ENCODE measurements around the gene SRC. TPM values are rescaled to one million over a fixed set of nuclear protein-coding genes. Genes with fewer than 3 reads are reported as not detected.

The SRC gene
- total RNA-seq, 1 donor from 2014 or later = 15.4 TPM

DNA sequence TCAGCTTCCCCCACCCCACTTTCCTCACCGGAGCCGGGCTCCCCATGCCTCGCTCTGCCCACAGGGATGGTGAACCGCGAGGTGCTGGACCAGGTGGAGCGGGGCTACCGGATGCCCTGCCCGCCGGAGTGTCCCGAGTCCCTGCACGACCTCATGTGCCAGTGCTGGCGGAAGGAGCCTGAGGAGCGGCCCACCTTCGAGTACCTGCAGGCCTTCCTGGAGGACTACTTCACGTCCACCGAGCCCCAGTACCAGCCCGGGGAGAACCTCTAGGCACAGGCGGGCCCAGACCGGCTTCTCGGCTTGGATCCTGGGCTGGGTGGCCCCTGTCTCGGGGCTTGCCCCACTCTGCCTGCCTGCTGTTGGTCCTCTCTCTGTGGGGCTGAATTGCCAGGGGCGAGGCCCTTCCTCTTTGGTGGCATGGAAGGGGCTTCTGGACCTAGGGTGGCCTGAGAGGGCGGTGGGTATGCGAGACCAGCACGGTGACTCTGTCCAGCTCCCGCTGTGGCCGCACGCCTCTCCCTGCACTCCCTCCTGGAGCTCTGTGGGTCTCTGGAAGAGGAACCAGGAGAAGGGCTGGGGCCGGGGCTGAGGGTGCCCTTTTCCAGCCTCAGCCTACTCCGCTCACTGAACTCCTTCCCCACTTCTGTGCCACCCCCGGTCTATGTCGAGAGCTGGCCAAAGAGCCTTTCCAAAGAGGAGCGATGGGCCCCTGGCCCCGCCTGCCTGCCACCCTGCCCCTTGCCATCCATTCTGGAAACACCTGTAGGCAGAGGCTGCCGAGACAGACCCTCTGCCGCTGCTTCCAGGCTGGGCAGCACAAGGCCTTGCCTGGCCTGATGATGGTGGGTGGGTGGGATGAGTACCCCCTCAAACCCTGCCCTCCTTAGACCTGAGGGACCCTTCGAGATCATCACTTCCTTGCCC lies 57.4 kb downstream of the SRC start:
- Histone ChIP-seq H3K27me3 (no peaks in the 10 kb centered on the region), H3K36me3 (no peaks in the 10 kb centered on the region), H3K27ac (no peak overlapping the region), H3K4me1 (peaks cover 15% of the 10 kb centered on the region), H4K20me1 (ENCODE audit: low read depth) (no peaks in the 10 kb centered on the region), H3K79me2 (ENCODE audit: low read depth) (no peaks in the 10 kb centered on the region), H2AFZ (replicated peaks) (no peak overlapping the region), H3F3A (ENCODE audit: low read depth) (peaks cover 33% of the 10 kb centered on the region), H3K4me2 (no peak overlapping the region), H3K4me3 (no peak overlapping the region), H3K9ac (no peak overlapping the region), H3K9me3 (ENCODE audit: low read depth) (no peaks in the 10 kb centered on the region)
- peaks cover 11% of the 10 kb centered on the region for H3K27me3 Mint-ChIP-seq (ENCODE audit: insufficient read depth, low read depth)
- TF ChIP-seq, protein P1, sequence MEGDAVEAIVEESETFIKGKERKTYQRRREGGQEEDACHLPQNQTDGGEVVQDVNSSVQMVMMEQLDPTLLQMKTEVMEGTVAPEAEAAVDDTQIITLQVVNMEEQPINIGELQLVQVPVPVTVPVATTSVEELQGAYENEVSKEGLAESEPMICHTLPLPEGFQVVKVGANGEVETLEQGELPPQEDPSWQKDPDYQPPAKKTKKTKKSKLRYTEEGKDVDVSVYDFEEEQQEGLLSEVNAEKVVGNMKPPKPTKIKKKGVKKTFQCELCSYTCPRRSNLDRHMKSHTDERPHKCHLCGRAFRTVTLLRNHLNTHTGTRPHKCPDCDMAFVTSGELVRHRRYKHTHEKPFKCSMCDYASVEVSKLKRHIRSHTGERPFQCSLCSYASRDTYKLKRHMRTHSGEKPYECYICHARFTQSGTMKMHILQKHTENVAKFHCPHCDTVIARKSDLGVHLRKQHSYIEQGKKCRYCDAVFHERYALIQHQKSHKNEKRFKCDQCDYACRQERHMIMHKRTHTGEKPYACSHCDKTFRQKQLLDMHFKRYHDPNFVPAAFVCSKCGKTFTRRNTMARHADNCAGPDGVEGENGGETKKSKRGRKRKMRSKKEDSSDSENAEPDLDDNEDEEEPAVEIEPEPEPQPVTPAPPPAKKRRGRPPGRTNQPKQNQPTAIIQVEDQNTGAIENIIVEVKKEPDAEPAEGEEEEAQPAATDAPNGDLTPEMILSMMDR (IDR thresholded peaks at IDR 0.05) = no peak
- no peak for TF ChIP-seq EZH2phosphoT487 (IDR thresholded peaks at IDR 0.05)
- no peak for TF ChIP-seq EZH2 (IDR thresholded peaks at IDR 0.05)
- peaks cover 5% of the 10 kb centered on the region for H3K36me3 Mint-ChIP-seq
- peaks cover 30% of the 10 kb centered on the region for H3K4me1 Mint-ChIP-seq
- no peak overlapping the region for H3K4me3 Mint-ChIP-seq
- no peak for DNase-seq (ENCODE audit: low spot score)
- H3K27ac Mint-ChIP-seq = no peak overlapping the region
- no peaks in the 10 kb centered on the region for H3K9me3 Mint-ChIP-seq

DNA sequence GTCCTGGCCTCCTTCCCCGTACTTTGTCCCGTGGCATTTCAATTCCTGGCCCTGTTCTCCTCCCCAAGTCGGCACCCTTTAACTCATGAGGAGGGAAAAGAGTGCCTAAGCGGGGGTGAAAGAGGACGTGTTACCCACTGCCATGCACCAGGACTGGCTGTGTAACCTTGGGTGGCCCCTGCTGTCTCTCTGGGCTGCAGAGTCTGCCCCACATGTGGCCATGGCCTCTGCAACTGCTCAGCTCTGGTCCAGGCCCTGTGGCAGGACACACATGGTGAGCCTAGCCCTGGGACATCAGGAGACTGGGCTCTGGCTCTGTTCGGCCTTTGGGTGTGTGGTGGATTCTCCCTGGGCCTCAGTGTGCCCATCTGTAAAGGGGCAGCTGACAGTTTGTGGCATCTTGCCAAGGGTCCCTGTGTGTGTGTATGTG lies 58.5 kb downstream of the SRC start:
- Histone ChIP-seq H3K27me3 (no peaks in the 10 kb centered on the region), H3K9ac (no peak overlapping the region), H4K20me1 (ENCODE audit: low read depth) (no peaks in the 10 kb centered on the region), H3K36me3 (no peaks in the 10 kb centered on the region), H3K4me1 (peaks cover 26% of the 10 kb centered on the region), H3K79me2 (ENCODE audit: low read depth) (no peaks in the 10 kb centered on the region), H3K27ac (no peak overlapping the region), H3K9me3 (ENCODE audit: low read depth) (no peaks in the 10 kb centered on the region), H3K4me3 (no peak overlapping the region), H3F3A (ENCODE audit: low read depth) (peaks cover 43% of the 10 kb centered on the region), H2AFZ (replicated peaks) (no peak overlapping the region), H3K4me2 (no peak overlapping the region)
- Mint-ChIP-seq H3K4me1 (peaks cover 37% of the 10 kb centered on the region), H3K27me3 (ENCODE audit: insufficient read depth, low read depth) (peaks cover 11% of the 10 kb centered on the region), H3K27ac (no peak overlapping the region), H3K36me3 (peaks cover 5% of the 10 kb centered on the region), H3K4me3 (no peak overlapping the region), H3K9me3 (no peaks in the 10 kb centered on the region)
- no peak for DNase-seq (ENCODE audit: low spot score)
- no peak for TF ChIP-seq EZH2phosphoT487 (IDR thresholded peaks at IDR 0.05)
- no peak for TF ChIP-seq EZH2 (IDR thresholded peaks at IDR 0.05)

DNA sequence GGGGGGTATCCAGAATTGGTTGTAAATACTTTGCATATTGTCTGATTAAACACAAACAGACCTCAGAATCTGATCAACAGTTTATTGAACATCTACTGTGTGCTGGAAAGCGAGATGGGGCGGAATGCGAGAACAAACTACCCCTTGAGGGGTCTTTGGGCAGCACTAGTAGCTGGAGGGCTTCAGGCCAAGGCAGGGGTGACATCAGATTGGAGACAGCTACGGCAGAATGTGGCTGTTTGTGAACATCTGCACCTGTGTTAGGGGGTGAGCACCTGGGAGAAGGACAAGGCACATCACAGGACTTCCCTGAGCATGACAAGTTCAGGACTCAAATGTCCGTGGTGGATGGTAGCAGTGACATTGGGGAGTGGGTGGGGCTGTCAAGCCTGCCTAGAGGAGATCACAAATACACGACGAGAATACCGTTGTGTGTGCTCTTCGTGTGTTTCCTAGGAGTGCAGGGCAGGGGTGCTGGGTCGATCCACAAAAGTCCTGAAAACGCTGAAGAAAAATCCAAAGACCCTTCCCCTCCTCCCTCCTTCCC lies 59.5 kb downstream of the SRC start:
- no peak overlapping the region for H3K4me3 ChIP-seq
- DNase-seq (ENCODE audit: low spot score) = no peak
- H3K79me2 ChIP-seq (ENCODE audit: low read depth) = no peaks in the 10 kb centered on the region
- H3K4me2 ChIP-seq = no peak overlapping the region
- no peaks in the 10 kb centered on the region for H3K27me3 ChIP-seq
- Mint-ChIP-seq H3K4me1 (peaks cover 45% of the 10 kb centered on the region), H3K36me3 (peaks cover 5% of the 10 kb centered on the region), H3K27ac (peak overlapping the region; percentile 16), H3K27me3 (ENCODE audit: insufficient read depth, low read depth) (peaks cover 13% of the 10 kb centered on the region), H3K9me3 (no peaks in the 10 kb centered on the region), H3K4me3 (peak overlapping the region; percentile 65)
- no peak overlapping the region for H3K9ac ChIP-seq
- no peaks in the 10 kb centered on the region for H3K36me3 ChIP-seq
- H4K20me1 ChIP-seq (ENCODE audit: low read depth) = no peaks in the 10 kb centered on the region
- no peak overlapping the region for H3K27ac ChIP-seq
- peaks cover 51% of the 10 kb centered on the region for H3F3A ChIP-seq (ENCODE audit: low read depth)
- no peak overlapping the region for H2AFZ ChIP-seq (replicated peaks)
- H3K4me1 ChIP-seq = peaks cover 26% of the 10 kb centered on the region
- H3K9me3 ChIP-seq (ENCODE audit: low read depth) = no peaks in the 10 kb centered on the region
- TF ChIP-seq EZH2phosphoT487 (IDR thresholded peaks at IDR 0.05) (no peak), EZH2 (IDR thresholded peaks at IDR 0.05) (no peak)
- TF ChIP-seq, protein P1 (IDR thresholded peaks at IDR 0.05) = no peak
